LHCN-M2 (cell line): Measurements from ENCODE around the gene LHX3. TPM values are rescaled to one million over a fixed set of nuclear protein-coding genes. Genes with fewer than 3 reads are reported as not detected.

Source experiments
- DNase-seq: peaks from one replicate; pipeline ENCODE4 v3.0.0-alpha.2; 2012; ENCODE audit warnings: low read depth
- polyA plus RNA-seq: library from polyadenylated mRNA; unstranded; fragments of >200 nt; gene quantifications from one replicate; pipeline ENCODE4 v1.2.1, GENCODE V29; 2012; ENCODE audit warnings: missing spikeins
- total RNA-seq: library from RNA; depleted of rRNA; stranded (reverse); fragments of >200 nt; gene quantifications from 2 replicates; pipeline ENCODE4 v1.2.3, GENCODE V29; 2014; rRNA removed

LHX3 gene
- total RNA-seq: not detected in 2 replicates
- not detected for polyA plus RNA-seq

DNA sequence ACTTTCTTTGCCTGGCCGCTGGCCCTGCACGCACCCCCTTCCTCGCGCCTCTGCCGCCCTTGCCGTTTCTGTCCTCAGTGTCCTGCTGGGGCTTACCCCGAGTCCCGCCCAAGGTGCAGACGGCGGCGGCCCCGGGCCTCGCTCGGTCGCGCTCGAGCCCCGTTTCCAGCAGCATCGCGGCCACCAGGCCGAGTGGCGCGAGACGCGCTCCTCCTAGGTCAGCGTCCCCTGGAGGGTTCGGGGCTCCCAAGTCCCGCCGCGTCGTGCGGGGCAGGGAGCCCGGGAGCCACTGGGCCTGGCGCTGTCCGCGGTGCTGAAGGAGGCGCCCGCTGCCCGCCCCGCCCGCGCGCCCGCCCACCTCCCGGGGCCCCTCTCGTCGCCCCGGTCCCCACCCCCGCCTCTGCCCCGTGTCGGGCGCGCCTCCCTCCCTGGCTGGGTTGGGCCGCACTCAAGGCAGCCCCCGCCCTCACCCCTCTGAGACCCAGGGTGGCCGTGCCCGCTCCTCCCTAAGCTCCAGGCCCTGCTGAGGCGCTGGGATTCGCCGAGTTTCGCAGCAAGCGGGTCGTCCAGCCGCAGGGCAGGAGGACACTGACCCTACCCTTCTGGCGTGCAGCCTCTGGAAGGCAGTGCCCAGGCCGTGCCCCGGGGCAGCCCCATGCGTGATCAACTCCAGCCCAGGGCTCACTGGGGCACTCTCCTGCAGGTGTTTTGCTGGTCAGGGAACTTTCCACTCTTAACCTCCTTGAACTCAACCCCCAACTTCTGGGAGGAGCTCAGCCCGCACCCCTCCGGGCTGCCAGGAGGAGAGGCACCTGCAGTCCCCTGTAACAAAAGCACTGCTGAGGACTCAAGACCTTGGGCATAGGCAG lies at the start of gene LHX3:
Gene LHX3, minus strand, starts transcription at position 291 of the 869 bp plus-strand sequence. Its CDS starts 116 bp downstream, at position 175.
- DNase-seq: no peak

DNA sequence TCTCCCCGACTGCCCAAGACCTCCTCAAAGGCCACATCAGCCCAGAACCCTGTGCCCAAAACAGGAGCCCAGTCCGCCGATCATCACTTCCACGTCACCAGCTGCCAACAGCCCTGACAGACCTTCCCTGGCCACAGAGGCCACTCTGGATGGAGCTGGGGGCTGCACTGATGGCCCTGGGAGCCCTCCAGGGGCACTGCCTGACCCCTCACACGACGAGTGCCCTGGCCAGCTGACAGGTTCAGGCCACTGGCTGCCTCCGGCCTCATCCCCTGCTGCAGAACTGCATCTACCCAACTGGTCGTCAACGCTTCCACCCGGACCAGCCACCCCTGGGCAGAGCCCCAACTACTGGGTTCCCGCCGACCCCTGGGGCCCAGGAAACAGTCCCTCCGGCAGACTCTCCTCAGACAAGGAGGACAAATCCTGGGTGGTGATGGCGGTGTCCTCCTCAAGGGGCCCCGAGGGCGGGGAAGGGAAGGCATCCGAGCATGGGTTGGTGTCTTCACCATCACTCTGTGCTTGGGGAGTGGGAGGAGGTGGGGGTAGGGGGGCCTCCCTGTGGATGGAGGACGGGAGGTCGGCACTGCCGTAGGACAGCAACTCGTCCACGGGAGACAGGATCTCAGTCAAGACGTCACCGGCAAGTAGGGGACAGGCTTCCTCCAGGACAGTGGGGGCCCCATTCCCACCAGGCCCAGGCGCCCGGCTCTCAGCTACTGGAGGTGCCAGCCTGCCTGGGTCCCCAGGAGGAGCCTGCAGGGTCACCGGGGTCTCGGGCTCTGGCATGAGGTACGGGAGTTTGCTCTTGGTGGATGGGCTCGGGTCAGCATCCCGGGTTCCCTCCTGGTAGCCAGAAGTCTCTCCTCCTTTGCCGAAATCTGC lies 48.6 kb upstream of the LHX3 start:
- no peak for DNase-seq

DNA sequence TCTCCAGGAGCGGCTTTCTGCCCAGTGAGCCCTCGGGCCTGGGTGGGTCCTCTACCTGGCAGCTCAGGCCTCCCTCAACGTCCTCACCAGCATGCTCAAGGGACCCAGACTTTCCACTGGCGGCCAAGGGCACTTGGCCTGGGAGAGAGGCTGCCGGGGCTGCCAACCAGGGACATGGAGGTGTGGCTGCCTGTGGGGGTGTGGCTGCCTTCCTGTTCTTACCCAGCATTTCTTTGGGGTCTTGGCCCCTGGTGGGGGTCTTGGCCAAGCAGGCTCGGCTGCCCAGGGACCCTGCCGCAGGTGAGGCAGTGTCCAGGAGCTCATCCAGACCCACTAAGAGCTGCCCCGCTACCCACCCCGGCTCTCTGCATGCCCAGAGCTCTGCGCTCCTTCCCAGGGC lies 47.9 kb upstream of the LHX3 start:
- DNase-seq: no peak

DNA sequence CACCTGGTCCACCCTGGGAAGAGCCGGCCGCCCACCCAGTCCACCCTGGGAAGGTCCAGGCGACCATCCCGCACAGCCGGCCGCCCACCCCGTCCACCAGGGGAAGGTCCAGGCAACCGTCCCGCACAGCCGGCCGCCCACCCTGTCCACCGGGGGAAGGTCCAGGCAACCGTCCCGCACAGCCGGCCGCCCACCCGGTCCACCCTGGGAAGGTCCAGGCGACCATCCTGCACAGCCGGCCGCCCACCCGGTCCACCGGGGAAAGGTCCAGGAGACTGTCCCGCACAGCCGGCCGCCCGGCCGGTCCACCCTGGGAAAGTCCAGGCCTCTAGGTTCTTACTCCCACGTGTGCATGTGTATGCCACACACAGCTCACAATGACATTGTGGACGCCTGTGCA lies 47.4 kb upstream of the LHX3 start:
- DNase-seq: no peak

DNA sequence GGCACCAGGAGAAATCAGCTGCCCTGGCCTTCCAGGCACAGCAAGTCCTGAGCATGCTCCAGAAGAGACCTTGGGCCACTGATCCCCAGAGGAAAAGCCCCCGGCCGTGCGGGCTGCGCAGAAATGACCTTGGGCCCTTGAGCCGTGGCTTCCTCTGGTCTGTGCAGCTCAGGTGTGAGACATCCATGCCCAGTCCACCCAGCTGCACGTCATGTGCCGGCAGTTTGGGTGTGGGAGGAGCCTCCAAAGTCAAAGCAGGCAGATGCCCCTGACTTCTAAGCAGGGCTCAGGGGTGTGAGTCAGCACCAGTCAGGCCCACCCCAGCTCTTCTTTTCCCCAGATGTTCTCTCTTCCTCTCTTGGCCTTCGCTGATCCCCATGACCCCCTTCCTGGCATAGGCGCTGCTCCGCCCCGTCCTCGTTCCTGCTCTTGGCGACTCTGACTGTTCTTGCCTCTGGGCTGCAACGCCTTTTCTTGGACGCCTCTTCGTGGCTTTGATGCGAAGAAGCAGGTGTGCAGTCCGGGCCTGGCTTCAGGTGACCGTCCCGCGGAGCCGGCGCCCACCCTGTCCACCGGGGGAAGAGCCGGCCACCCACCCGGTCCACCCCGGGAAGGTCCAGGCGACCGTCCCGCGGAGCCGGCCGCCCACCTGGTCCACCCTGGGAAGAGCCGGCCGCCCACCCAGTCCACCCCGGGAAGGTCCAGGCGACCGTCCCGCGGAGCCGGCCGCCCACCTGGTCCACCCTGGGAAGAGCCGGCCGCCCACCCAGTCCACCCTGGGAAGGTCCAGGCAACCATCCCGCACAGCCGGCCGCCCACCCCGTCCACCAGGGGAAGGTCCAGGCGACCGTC lies 46.6 kb upstream of the LHX3 start:
- DNase-seq: no peak

DNA sequence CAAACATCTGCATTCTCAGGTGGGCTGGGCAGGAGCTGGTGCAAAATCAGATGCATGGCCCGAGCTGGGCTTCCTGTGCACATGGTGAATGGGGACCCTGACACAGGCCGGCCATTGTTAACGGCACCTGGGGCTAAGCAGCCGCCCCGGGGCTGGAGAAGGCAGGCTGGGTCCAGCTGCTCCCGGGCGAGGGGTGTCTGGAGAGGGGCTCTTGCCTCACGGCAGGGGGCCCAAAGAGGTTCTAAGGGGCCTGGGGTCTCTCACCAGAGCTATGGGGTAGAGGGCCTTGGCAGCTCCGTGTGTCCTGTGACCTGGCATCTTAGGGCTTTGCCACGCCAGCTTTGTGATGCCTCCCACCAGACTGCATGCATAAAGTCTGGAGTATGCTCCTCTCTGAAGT lies 45.7 kb upstream of the LHX3 start:
- DNase-seq: no peak

DNA sequence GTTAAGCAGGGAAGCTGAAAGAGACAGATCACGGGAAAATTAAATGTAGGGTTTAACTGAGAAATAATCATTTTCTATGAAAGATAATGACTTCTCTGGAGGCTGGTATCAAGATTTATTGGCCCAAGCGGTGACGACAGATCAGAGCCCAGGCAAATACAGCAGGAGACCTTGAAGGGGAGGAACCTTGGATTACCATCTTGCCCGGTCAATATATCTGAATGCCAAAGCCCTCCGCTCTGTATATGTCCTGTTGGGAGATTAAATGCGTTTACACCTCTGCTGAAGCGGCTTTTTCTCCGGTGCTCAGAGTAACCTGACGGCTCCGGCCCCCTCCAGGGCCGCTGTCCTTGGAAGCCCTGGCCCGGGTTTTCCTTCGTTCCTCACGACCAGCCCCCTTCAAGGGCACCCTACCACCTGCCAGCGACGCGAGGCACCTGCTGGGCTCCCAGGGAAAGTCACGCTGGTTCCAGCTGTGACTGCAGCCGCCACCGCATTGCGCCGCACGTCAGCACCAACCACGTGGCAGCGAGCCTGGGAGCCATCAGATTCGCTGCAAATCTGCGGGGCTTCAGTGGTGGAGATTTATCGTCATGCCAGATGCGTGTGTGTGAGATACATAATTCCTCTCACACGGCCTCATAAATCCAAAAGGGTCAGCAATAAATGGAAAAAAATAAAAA lies 45.1 kb upstream of the LHX3 start:
- DNase-seq: no peak

DNA sequence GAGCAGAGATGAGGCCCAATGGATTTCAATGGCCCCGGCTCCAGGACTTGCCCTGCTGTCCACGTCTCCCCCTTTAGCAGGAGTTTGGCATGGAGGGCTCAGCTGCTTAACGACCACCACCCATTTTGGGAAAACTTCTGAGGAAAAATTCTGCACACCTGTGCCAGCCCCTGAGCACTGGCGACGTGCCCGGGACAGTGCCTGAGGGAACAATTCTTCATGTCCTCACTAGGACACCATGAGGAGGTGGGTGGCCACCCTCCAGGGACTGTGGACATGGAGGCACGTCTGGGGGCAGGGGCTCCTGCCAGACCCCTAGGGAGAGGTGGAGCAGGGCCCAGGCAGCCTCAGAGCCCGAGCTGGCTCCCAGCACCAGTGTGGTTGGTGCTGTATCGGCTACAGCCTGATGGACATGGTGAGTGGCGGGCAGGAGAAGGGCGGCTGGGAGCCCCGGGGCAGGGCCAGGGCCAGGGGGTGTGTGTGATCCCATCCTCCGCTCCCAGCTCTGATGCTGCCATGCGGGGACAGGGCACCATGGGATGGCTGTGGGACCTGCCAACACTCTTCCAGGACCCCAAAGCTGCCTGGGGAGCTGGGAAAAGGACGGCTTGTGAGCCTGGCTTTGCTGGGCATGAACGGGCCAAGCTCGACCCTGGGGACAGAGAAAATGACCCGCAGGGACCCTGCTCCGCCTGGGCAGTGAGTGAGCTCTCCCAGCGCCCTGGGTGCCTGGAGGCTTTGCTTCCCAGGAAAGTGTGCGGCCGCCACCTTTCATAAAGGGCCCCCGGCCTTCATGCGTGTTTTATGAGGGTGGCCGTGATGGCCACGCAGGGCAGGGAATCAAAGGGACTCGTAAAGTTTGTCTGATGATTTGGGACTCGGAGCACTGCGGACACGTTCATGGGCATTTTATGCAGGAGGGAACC lies 44.3 kb upstream of the LHX3 start:
- DNase-seq: no peak

DNA sequence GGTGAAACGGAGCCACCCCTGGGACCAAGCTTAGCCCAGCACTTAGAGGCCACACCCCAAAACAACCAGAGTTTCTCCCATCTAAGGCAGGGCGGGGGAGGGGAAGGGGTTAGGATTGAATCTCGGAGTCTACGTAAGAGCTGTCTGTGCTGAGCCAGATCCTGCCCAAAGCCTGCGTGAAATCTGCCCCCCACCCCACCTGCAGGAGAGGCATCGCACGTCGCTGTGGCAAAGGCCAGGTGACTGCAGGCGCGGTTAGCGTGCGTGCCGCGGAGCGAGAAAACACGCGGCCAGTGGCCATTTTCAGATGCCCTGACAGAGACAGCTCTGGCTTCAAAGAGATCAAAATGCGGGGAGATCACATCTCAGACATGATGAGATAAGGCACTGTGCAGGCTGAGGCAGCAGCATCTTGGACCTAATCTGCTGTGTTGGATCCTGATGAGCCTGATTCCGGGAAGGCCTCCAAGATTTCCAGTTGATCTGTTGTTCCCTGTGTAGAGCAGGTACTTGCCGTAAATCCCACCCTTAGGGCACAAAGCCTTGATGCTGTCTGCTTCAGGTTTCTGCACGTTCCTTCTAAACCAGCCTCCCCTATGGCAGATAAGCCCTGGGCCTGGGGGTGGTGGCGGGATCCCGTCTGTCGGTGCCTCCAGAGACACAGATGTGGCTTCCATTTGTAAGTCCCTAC lies 43.2 kb upstream of the LHX3 start:
- no peak for DNase-seq

DNA sequence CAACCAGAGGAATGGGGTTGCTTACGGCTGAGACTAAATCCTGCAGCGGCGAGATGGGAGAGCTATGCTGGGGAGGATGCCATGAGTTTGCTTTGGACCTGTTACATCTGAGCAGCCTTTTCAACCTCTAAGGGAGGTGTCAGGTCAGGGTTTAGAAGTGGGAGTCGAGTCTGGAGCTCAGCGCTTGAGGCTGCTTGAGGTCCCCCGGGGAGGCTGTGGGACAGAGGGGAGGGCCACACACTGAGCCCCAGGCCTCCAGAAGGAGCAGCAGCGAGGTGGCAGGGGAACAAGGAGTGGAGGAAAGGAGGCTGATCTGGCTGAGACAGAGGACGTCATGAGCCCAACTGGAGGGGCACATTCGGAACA lies 42.6 kb upstream of the LHX3 start:
- no peak for DNase-seq

DNA sequence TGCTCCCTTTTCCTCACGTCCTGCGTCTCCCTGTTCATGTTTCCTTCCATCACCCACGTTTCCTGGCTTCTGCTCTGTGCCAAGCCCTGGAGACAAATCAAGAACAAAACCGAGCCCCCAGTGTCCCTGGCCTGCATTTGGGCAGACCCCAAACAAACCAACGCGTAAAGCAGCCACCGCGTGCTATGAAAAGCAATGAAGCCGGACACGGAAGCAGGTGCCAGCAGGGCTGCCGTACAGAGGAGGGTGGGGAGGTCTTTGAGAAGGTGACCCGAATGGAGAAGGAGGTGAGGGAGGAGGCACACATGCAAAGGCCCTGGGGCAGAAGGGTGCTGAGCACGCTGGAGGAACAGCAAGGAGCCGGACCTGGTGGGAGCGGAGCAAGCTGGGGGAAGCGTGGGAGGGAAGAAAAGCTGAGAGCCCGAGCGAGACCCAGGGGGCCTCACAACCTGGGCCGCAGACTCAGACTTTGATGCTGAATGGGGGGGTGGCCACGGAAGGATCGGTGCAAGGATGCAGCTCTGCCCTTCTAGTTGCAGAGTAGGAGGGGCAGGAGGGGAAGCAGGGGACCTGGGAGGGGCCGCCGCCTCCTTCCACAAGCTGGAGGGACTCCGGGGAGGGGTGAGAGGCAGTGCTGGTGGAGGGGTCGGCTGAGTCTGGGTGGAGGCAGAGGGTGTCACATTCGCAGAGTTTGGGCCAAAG lies 42.1 kb upstream of the LHX3 start:
- no peak for DNase-seq

DNA sequence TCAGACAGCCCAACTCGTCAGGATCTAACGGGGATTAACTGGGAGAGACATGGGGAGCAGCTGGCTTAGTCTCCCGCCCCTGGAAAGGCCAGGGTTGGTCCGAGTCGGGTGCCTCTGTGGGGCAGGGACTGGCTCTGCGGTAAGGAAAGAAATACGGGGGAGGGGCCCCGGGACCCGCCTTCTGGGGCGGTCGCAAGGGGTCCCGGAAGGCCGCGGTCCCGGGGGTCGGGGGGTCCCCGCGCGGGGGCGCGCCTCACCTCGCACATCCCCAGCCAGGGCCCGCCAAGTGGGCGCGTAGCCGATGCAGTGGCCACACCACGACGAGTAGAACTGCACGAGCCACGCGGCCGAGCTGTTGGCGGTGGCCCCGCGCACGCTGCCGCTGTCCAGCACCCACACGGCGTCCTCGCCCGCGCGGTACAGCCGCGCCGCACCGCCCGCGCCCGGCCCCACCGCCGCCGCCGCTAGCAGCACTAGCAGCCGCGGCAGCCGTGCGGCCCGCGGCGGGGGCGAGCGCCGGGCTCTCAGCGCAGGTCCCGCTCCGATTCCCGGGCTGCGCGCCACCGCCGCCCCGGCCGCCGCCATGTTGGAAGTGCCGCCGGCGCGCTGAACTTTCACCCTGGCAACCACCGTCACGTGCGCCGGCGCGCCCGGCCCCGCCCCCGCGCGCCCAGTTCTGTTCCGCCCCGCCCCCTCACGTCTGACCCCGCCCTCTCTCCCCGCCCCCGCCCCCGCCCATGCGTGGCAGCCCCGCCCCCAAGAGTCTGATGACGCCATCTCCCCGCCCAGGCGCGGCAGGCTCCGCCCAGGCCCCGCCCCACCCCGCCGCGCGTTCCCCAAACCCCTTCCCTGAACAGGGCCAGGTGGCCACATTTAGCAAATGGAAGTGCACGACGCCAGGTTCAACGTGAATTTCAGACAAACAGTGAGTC lies 40.6 kb upstream of the LHX3 start, which contains the start of gene QSOX2:
Gene QSOX2, minus strand, starts transcription at position 594 of the 932 bp plus-strand sequence. Its CDS starts 9 bp downstream, at position 585.
- DNase-seq: peak; percentile 65

DNA sequence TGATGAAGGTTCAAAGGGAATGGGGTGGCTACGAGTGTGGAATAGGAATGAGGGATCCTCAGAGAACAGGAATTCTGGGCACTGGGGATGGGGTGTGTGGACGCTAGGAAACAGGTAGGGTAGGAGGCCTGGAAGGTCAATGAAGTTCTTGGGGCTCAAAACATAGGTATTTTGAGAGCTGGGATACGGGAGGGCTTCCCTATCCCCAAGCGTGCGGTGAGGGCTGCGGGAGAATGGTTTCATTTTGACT lies 40.0 kb upstream of the LHX3 start:
- no peak for DNase-seq

DNA sequence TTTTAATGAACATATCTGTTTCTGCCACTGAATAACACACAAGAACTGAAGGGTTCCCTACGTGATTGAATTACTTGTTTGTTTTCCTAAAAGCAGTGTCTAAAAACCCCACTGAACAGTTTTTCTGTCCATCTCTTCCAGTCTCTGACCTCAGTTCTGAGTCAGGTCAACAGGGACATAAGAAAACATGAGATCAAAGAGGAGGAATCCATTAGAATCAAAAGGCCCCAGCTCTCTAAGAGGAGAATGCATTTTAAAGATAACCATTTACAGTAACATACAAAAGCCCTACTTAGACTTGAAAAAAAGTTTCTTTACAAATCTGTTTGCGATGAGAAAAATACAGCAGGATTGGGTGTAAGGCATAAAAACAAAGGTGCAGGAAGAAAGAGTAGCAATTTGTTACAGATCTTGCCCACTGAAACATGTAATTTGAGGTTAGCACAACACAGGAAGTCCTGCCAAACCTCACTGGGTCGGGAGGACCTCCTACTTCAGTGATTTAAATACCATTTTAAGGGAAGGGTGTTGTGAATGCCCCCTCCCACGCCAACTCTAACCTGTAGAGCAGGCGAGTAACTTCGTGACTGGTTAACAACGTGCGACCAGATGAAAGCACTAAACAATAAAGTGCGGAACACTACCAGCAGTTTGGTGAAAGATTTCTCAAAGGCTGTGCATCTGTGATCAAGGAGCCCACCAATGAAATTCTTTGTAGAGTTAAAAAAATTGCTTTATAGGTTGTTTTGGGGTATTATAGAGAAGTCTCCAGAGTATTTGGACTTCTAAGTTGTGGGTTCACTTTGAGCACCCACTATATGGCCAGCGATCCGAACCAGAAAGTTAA lies 39.4 kb upstream of the LHX3 start:
- DNase-seq: no peak

DNA sequence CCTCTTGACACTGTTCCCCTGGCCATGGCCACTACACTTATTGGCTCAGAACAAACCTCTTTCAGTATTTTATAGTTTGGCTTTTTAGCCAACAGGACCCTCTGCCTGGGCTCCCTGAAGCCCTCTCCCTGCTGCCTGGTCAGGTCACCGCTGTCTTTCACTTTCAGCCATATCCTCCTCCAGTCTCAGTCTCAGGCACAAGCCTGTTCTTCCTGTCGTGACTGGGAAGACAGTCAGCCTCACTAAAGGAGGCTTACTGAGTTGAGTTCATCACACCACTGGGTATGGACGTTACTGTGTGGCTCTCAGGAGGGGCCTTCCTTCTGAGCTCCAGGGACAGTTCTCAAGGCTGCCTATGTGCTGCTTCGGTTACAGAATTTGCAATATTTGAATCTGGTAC lies 38.7 kb upstream of the LHX3 start:
- DNase-seq: no peak

DNA sequence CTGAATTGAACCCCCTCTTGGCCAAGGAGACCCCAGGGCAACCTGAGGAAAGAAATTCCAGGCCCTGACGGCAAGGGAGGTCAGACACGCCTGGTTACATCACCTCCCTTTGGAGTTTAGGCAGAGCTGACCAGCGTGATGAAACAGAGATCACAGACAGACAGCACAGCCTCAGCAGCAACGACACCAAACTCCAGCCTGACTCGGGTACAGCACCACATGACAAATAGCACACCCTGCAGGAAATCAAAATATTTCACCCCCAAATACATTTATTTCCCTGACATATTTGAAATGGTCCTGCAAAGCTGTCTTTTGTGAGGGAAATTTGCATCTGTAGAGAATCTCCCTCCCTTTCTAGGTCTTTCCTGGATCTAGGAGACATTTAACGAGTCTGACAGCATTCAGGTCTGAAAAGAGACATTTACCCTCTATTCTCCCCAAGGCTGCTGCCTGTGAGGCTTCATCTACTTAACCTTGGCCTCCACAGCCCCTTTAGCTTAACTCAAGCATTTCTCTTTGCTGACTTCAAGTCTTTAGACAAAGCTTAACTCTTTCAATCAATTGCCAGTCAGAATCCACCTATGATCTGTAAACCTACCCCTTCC lies 38.1 kb upstream of the LHX3 start:
- DNase-seq: no peak
